ENCODE measurements around the gene OR10H3. TPM values are rescaled to one million over a fixed set of nuclear protein-coding genes. Genes with fewer than 3 reads are reported as not detected.

OR10H3 gene
- total and polyA plus RNA-seq, 2 of the 13 experiments (the other 11 are each of a cell fraction or from before 2014, with no cell fraction given), result not detected

DNA sequence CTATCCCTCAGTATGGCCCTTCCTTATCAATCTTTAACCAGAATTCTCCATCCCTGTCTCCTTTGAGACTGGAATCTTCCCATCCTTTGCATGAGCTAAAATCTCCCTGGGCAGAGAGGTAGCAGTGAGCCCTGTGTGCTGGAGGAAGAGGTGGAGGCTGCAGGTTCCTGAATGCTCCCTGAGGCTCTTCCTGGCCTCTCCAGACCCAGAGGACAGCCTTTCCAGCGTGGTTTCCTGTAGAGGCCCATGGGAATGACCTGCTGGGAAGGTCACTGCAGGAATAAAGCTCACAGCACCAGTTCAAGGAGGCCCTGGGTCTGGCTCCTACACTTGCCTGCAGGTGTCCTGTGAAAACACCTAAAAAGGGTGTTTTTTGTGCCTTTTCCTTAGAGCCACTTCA is 5.4 kb upstream of the OR10H3 start:
- ChIA-PET POLR2A (no interaction called here), CTCF (ENCODE audit: low intra/inter-chr PET ratio, low total read pairs) (no interaction called here)
- H3K4me3 ChIP-seq (replicated peaks in 1 of 3; ENCODE audit: insufficient read depth in 1 of 3, low read depth in 2 of 3, low read length in 3 of 3), result no peak overlapping the region
- TF ChIP-seq ZNF503 (CRISPR knock-in tag; IDR thresholded peaks at IDR 0.05) (no peak), FOXC1 (CRISPR knock-in tag; IDR thresholded peaks at IDR 0.05; ENCODE audit: borderline replicate concordance) (no peak), ZNF563 (CRISPR knock-in tag; IDR thresholded peaks at IDR 0.05) (no peak), FOSL1 (CRISPR knock-in tag; IDR thresholded peaks at IDR 0.05; ENCODE audit: borderline replicate concordance) (no peak), ZNF83 (CRISPR knock-in tag; IDR thresholded peaks at IDR 0.05; ENCODE audit: borderline replicate concordance) (no peak), ZNF772 (CRISPR knock-in tag; IDR thresholded peaks at IDR 0.05) (no peak), ADNP (CRISPR knock-in tag; IDR thresholded peaks at IDR 0.05) (no peak)
- TF ChIP-seq, protein P1, sequence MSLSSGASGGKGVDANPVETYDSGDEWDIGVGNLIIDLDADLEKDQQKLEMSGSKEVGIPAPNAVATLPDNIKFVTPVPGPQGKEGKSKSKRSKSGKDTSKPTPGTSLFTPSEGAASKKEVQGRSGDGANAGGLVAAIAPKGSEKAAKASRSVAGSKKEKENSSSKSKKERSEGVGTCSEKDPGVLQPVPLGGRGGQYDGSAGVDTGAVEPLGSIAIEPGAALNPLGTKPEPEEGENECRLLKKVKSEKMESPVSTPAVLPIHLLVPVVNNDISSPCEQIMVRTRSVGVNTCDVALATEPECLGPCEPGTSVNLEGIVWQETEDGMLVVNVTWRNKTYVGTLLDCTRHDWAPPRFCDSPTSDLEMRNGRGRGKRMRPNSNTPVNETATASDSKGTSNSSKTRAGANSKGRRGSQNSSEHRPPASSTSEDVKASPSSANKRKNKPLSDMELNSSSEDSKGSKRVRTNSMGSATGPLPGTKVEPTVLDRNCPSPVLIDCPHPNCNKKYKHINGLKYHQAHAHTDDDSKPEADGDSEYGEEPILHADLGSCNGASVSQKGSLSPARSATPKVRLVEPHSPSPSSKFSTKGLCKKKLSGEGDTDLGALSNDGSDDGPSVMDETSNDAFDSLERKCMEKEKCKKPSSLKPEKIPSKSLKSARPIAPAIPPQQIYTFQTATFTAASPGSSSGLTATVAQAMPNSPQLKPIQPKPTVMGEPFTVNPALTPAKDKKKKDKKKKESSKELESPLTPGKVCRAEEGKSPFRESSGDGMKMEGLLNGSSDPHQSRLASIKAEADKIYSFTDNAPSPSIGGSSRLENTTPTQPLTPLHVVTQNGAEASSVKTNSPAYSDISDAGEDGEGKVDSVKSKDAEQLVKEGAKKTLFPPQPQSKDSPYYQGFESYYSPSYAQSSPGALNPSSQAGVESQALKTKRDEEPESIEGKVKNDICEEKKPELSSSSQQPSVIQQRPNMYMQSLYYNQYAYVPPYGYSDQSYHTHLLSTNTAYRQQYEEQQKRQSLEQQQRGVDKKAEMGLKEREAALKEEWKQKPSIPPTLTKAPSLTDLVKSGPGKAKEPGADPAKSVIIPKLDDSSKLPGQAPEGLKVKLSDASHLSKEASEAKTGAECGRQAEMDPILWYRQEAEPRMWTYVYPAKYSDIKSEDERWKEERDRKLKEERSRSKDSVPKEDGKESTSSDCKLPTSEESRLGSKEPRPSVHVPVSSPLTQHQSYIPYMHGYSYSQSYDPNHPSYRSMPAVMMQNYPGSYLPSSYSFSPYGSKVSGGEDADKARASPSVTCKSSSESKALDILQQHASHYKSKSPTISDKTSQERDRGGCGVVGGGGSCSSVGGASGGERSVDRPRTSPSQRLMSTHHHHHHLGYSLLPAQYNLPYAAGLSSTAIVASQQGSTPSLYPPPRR (CRISPR knock-in tag; IDR thresholded peaks at IDR 0.05; ENCODE audit: borderline replicate concordance), result no peak
- H3K4me2 ChIP-seq (ENCODE audit: low read depth, low read length), result no peak overlapping the region
- FAIRE-seq (no peak), DNase-seq (ENCODE audit: low spot score) (no peak), ATAC-seq (no peak)
- 0% methylated on average over 1 of the region's 1 CpG for WGBS (ENCODE audit: low lambda C conversion rate)
- H3K27me3 ChIP-seq (ENCODE audit: control insufficient read depth in 1 of 2, insufficient read depth in 2 of 2, low read length in 2 of 2), result no peaks in the 10 kb centered on the region
- no peaks in the 10 kb centered on the region for H4K20me1 ChIP-seq (ENCODE audit: insufficient read depth, low read length)
- no peak overlapping the region for H3K9ac ChIP-seq (ENCODE audit: insufficient read depth, low read depth, low read length)
- no peak overlapping the region for H3K27ac ChIP-seq (ENCODE audit: extremely low read length, insufficient read depth, low read length)
- no TSS peak for BruUV-seq (replicated peaks)
- no peaks in the 10 kb centered on the region for H3K4me1 ChIP-seq (ENCODE audit: insufficient read depth, low read length)
- in situ Hi-C loops (cut with HindIII; ENCODE audit: extremely low pct_ligation_motif_present, low pct_unique_long_range_greater_than_20kb), result no loop called here
- no peaks in the 10 kb centered on the region for H3K36me3 ChIP-seq (replicated peaks in 1 of 2; ENCODE audit: control insufficient read depth in 1 of 2, insufficient read depth in 2 of 2, low read length in 2 of 2)
- H3K9me3 ChIP-seq (ENCODE audit: low read length), result no peaks in the 10 kb centered on the region
- intact Hi-C loops (cut with micrococcal nuclease; ENCODE audit: unreplicated experiment), result no loop called here
- H2AFZ ChIP-seq (ENCODE audit: low read length), result no peak overlapping the region
- no peaks in the 10 kb centered on the region for H3K79me2 ChIP-seq (ENCODE audit: insufficient read depth, low read length)
